ENCODE measurements around the gene ARHGAP8. TPM values are rescaled to one million over a fixed set of nuclear protein-coding genes. Genes with fewer than 3 reads are reported as not detected.

The ARHGAP8 gene
- total RNA-seq, 4 donors from 2014 or later, result 1.5 to 6.9 (median 4.2) TPM

- Histone ChIP-seq H3K36me3 (no peaks in the 10 kb centered on the region), H3K27me3 (peaks cover 10% of the 10 kb centered on the region), H3K27ac (no peak overlapping the region), H3K4me3 (no peak overlapping the region), H3K9me3 (no peaks in the 10 kb centered on the region), H3K4me1 (no peaks in the 10 kb centered on the region)
- 75% methylated on average over 4 of the region's 14 CpGs for WGBS
- peak; percentile 45 to 72 for DNase-seq (ENCODE audit: low spot score in 2 of 2)
- TF ChIP-seq CTCF (IDR thresholded peaks at IDR 0.05) (no peak), POLR2A (IDR thresholded peaks at IDR 0.05) (no peak), POLR2AphosphoS5 (IDR thresholded peaks at IDR 0.05) (no peak), EP300 (IDR thresholded peaks at IDR 0.05) (no peak)
These were observed 136.3 kb downstream of the ARHGAP8 start for GRCh38 chr22:44888491-44889254.

- peak; percentile 34 for DNase-seq (ENCODE audit: low spot score in 2 of 2)
- Histone ChIP-seq H3K36me3 (no peaks in the 10 kb centered on the region), H3K27me3 (peaks cover 13% of the 10 kb centered on the region), H3K4me3 (no peak overlapping the region), H3K4me1 (no peaks in the 10 kb centered on the region), H3K27ac (no peak overlapping the region), H3K9me3 (no peaks in the 10 kb centered on the region)
- no peak for TF ChIP-seq EP300 (IDR thresholded peaks at IDR 0.05)
- 66% methylated on average over 10 of the region's 14 CpGs for WGBS
These were observed 137.0 kb downstream of the ARHGAP8 start for GRCh38 chr22:44889255-44889878.

GRCh38 chr22:44890416-44891292 lies 138.3 kb downstream of the ARHGAP8 start:
- H3K9me3 ChIP-seq, result no peaks in the 10 kb centered on the region
- DNase-seq (ENCODE audit: low spot score in 2 of 2), result peak; percentile 48 to 71
- 79% methylated on average over 14 of the region's 20 CpGs for WGBS
- no peak overlapping the region for H3K27ac ChIP-seq
- H3K4me1 ChIP-seq, result no peaks in the 10 kb centered on the region
- H3K36me3 ChIP-seq, result no peaks in the 10 kb centered on the region
- no peak overlapping the region for H3K4me3 ChIP-seq
- H3K27me3 ChIP-seq, result peaks cover 21% of the 10 kb centered on the region
- TF ChIP-seq CTCF (IDR thresholded peaks at IDR 0.05), result no peak
- no peak for TF ChIP-seq EP300 (IDR thresholded peaks at IDR 0.05)
- TF ChIP-seq POLR2A (IDR thresholded peaks at IDR 0.05), result no peak
- TF ChIP-seq POLR2AphosphoS5 (IDR thresholded peaks at IDR 0.05), result no peak

- DNase-seq (ENCODE audit: low spot score in 2 of 2), result peak; percentile 41 to 72
- no peaks in the 10 kb centered on the region for H3K4me1 ChIP-seq
- peaks cover 21% of the 10 kb centered on the region for H3K27me3 ChIP-seq
- H3K36me3 ChIP-seq, result no peaks in the 10 kb centered on the region
- H3K9me3 ChIP-seq, result no peaks in the 10 kb centered on the region
- H3K4me3 ChIP-seq, result no peak overlapping the region
- 73% methylated on average over 9 of the region's 11 CpGs for WGBS
- H3K27ac ChIP-seq, result no peak overlapping the region
- no peak for TF ChIP-seq EP300 (IDR thresholded peaks at IDR 0.05)
- TF ChIP-seq POLR2A (IDR thresholded peaks at IDR 0.05), result no peak
- TF ChIP-seq POLR2AphosphoS5 (IDR thresholded peaks at IDR 0.05), result no peak
These were observed 138.9 kb downstream of the ARHGAP8 start for GRCh38 chr22:44891293-44891747.

- peaks cover 21% of the 10 kb centered on the region for H3K27me3 ChIP-seq
- no peaks in the 10 kb centered on the region for H3K9me3 ChIP-seq
- no peaks in the 10 kb centered on the region for H3K36me3 ChIP-seq
- TF ChIP-seq EP300 (IDR thresholded peaks at IDR 0.05), result no peak
- TF ChIP-seq CTCF (IDR thresholded peaks at IDR 0.05), result no peak
- no peak for TF ChIP-seq POLR2AphosphoS5 (IDR thresholded peaks at IDR 0.05)
- no peak for TF ChIP-seq POLR2A (IDR thresholded peaks at IDR 0.05)
- no peak overlapping the region for H3K27ac ChIP-seq
- no peaks in the 10 kb centered on the region for H3K4me1 ChIP-seq
- peak; percentile 32 to 70 for DNase-seq (ENCODE audit: low spot score in 2 of 2)
- WGBS, result 90% methylated on average over 11 of the region's 11 CpGs
- no peak overlapping the region for H3K4me3 ChIP-seq
These were observed 139.4 kb downstream of the ARHGAP8 start for GRCh38 chr22:44891791-44892190.
